Tibial nerve (tissue), 3 donors: ENCODE data around the gene TDP2.

Experiments used
- POLR2A ChIP-seq, 2 donors: fragments of 450-650 bp; IDR thresholded peaks; one replicate each; pipeline ENCODE4 v1.6.1; 2017; ENCODE audit warnings: antibody characterized with exemption in 2 of 2, mild to moderate bottlenecking in 2 of 2, moderate library complexity in 2 of 2
- TF ChIP-seq, protein P1 (sequence below), 5 experiments: fragments of 200-600 bp in 3 of 5; fragments of 450-650 bp in 2 of 5; sonication (generic) in 3 of 5; IDR thresholded peaks; one replicate each; pipeline ENCODE4 v1.5.1; 2016 to 2019; ENCODE audit warnings: antibody characterized with exemption in 5 of 5, mild to moderate bottlenecking in 3 of 5, moderate library complexity in 2 of 5

DNA sequence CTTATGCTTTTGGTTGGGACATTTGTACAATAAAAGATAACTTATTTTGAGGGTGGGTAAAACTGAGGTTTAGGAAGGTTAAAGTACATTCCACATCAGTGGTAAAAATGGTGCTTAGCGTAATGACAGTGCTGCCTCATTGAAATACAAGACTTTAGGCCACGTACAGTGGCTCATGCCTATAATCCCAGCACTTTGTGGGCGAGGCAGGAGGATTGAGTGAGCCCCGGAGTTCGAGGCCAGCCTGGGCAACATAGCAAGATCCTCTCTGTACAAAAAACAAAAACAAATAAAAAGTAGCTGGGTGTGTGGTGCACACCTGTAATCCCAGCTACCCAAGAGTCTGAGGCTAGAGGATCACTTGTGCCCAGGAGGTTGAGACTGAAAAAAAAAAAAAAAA, 18.4 kb downstream of the TDP2 start:
- TF ChIP-seq, protein P1, sequence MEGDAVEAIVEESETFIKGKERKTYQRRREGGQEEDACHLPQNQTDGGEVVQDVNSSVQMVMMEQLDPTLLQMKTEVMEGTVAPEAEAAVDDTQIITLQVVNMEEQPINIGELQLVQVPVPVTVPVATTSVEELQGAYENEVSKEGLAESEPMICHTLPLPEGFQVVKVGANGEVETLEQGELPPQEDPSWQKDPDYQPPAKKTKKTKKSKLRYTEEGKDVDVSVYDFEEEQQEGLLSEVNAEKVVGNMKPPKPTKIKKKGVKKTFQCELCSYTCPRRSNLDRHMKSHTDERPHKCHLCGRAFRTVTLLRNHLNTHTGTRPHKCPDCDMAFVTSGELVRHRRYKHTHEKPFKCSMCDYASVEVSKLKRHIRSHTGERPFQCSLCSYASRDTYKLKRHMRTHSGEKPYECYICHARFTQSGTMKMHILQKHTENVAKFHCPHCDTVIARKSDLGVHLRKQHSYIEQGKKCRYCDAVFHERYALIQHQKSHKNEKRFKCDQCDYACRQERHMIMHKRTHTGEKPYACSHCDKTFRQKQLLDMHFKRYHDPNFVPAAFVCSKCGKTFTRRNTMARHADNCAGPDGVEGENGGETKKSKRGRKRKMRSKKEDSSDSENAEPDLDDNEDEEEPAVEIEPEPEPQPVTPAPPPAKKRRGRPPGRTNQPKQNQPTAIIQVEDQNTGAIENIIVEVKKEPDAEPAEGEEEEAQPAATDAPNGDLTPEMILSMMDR (IDR thresholded peaks at IDR 0.05), result no peak
- TF ChIP-seq POLR2A (IDR thresholded peaks at IDR 0.05), result no peak
